Testis (tissue), 3 donors: Measurements from ENCODE around the gene TIMP2. TPM values are rescaled to one million over a fixed set of nuclear protein-coding genes. Genes with fewer than 3 reads are reported as not detected.

Source experiments
- DNase-seq: peaks from one replicate; pipeline ENCODE4 v3.0.0-alpha.2; 2019
- H3K27ac ChIP-seq, 2 donors: fragments of 200-600 bp; sonication (generic); one replicate each; pipeline ENCODE4 v1.5.1; 2019
- H3K27me3 ChIP-seq: fragments of 200-600 bp; sonication (generic); one replicate; pipeline ENCODE4 v1.5.1; 2019
- H3K36me3 ChIP-seq: fragments of 200-600 bp; sonication (generic); one replicate; pipeline ENCODE4 v1.5.1; 2017; ENCODE audit warnings: low read depth; ENCODE audit errors: missing control alignments
- H3K4me1 ChIP-seq: fragments of 200-600 bp; sonication (generic); one replicate; pipeline ENCODE4 v1.5.1; 2019
- H3K4me3 ChIP-seq, 2 donors: fragments of 200-600 bp; sonication (generic); one replicate each; pipeline ENCODE4 v1.5.1; 2017 to 2019
- H3K9me3 ChIP-seq: fragments of 200-600 bp; sonication (generic); one replicate; pipeline ENCODE4 v1.5.1; 2017
- CTCF ChIP-seq, 3 experiments: fragments of 450-650 bp in 2 of 3; fragments of 200-600 bp in 1 of 3; sonication (generic) in 1 of 3; IDR thresholded peaks; one replicate each; pipeline ENCODE4 v1.5.1; 2016 to 2019; ENCODE audit warnings: antibody characterized with exemption in 3 of 3, mild to moderate bottlenecking in 2 of 3, moderate library complexity in 1 of 3
- POLR2A ChIP-seq: fragments of 450-650 bp; IDR thresholded peaks from one replicate; pipeline ENCODE4 v1.6.1; 2017; ENCODE audit warnings: antibody characterized with exemption, mild to moderate bottlenecking, moderate library complexity
- WGBS, 2 donors: methylation state at CpG; one replicate each; pipeline ENCODE4 v1.1.5; 2018; 5-methylcytosine and 5-hydroxymethylcytosine counted together
- intact Hi-C: fragments of 100-400 bp; cut with DNase I; formaldehyde crosslinking; loops from one replicate; pipeline ENCODE4 v1.15.1; 2023; ENCODE audit warnings: low total_unique reads
- polyA plus RNA-seq: library from polyadenylated mRNA; stranded (reverse); fragments of 350-450 nt; fragmentation: Illumina TruSeq; extraction: RNeasy Lipid Tissue Mini Kit (QIAGEN cat#74804); gene quantifications from one replicate; pipeline ENCODE4 v1.2.3, GENCODE V29; 2014; ENCODE audit warnings: low read depth, low replicate concordance; ENCODE audit not compliant: insufficient read depth
- total RNA-seq, 2 donors: library from RNA; depleted of rRNA; stranded (reverse); fragments of >200 nt; gene quantifications; one replicate each; pipeline ENCODE4 v1.2.3, GENCODE V29; 2016

Gene TIMP2
- total and polyA plus RNA-seq, 3 donors from 2014 or later: 262 to 482 (median 465) TPM

GRCh38 chr17:78958641-78959127 lies 33.5 kb upstream of the TIMP2 start:
- Histone ChIP-seq H3K4me1 (peaks cover 6% of the 10 kb centered on the region), H3K9me3 (no peaks in the 10 kb centered on the region), H3K4me3 (no peak overlapping the region), H3K27me3 (no peaks in the 10 kb centered on the region), H3K27ac (no peak overlapping the region), H3K36me3 (no peaks in the 10 kb centered on the region)
- TF ChIP-seq CTCF (IDR thresholded peaks at IDR 0.05) (no peak), POLR2A (no peak)
- intact Hi-C loops: no loop called here
- no peak for DNase-seq
- 86 to 88% methylated on average over 4 to 7 of the region's 7 CpGs for WGBS, 2 donors

GRCh38 chr17:78957128-78957527 lies 31.9 kb upstream of the TIMP2 start:
- no peaks in the 10 kb centered on the region for H3K36me3 ChIP-seq
- peaks cover 13% of the 10 kb centered on the region for H3K4me1 ChIP-seq
- no peak overlapping the region for H3K27ac ChIP-seq
- WGBS, 2 donors: 46 to 55% methylated on average over 10 to 12 of the region's 12 CpGs
- intact Hi-C loops: no loop called here
- DNase-seq: no peak
- H3K4me3 ChIP-seq: no peak overlapping the region
- no peak for TF ChIP-seq CTCF (IDR thresholded peaks at IDR 0.05)
- H3K27me3 ChIP-seq: no peaks in the 10 kb centered on the region
- no peaks in the 10 kb centered on the region for H3K9me3 ChIP-seq

GRCh38 chr17:78956254-78956653 lies 31.1 kb upstream of the TIMP2 start:
- Histone ChIP-seq H3K9me3 (no peaks in the 10 kb centered on the region), H3K4me1 (peaks cover 16% of the 10 kb centered on the region), H3K36me3 (no peaks in the 10 kb centered on the region), H3K27ac (no peak overlapping the region), H3K4me3 (no peak overlapping the region), H3K27me3 (no peaks in the 10 kb centered on the region)
- 88 to 90% methylated on average over 10 to 11 of the region's 11 CpGs for WGBS, 2 donors
- intact Hi-C loops: no loop called here
- DNase-seq: no peak
- TF ChIP-seq CTCF (IDR thresholded peaks at IDR 0.05) (no peak), POLR2A (no peak)

- no peaks in the 10 kb centered on the region for H3K27me3 ChIP-seq
- no peak overlapping the region for H3K27ac ChIP-seq
- no peak for DNase-seq
- H3K4me3 ChIP-seq: no peak overlapping the region
- no peak for TF ChIP-seq POLR2A
- TF ChIP-seq CTCF (IDR thresholded peaks at IDR 0.05): no peak
- H3K4me1 ChIP-seq: peaks cover 16% of the 10 kb centered on the region
- H3K9me3 ChIP-seq: no peaks in the 10 kb centered on the region
- H3K36me3 ChIP-seq: no peaks in the 10 kb centered on the region
- intact Hi-C loops: no loop called here
- WGBS, 2 donors: 96 to 100% methylated on average over 4 to 14 of the region's 14 CpGs
Measured at GRCh38 chr17:78954684-78955083, 29.5 kb upstream of the TIMP2 start.
